Bronchial epithelial cell (primary cell): ENCODE results near the gene ATP2A1. TPM values are rescaled to one million over a fixed set of nuclear protein-coding genes. Genes with fewer than 3 reads are reported as not detected.
"Not testable (repeated sequence)": the region's sequence is repeated elsewhere in the genome, so short reads cannot be mapped to it uniquely, and the experiment has no call there.

ENCODE experiments used
- DNase-seq: peaks from one replicate; pipeline ENCODE4 v3.0.0-alpha.2; 2010; ENCODE audit warnings: low read depth
- FAIRE-seq: peaks from 2 replicates; lab custom pipeline; 2011; peaks lifted over from hg19 to GRCh38; lab: Jason Lieb, UNC
- H3K27me3 ChIP-seq: 2 replicates; pipeline ENCODE4 v1.5.1; 2011; ENCODE audit warnings: low read length; ENCODE audit not compliant: control insufficient read depth, insufficient read depth
- H3K36me3 ChIP-seq: 2 replicates; pipeline ENCODE4 v1.5.1; 2011; ENCODE audit warnings: low read length; ENCODE audit not compliant: control insufficient read depth, insufficient read depth
- H3K4me3 ChIP-seq: 2 replicates; pipeline ENCODE4 v1.5.1; 2011; ENCODE audit warnings: mild to moderate bottlenecking, low read depth, low read length, control low read depth
- CTCF ChIP-seq: IDR thresholded peaks from 2 replicates; pipeline ENCODE4 v1.5.1; 2011; ENCODE audit warnings: mild to moderate bottlenecking, moderate library complexity, low read length, control low read depth, inconsistent platforms; ENCODE audit not compliant: insufficient read depth, severe bottlenecking
- total RNA-seq: library from RNA; depleted of rRNA; stranded (reverse); fragments of >200 nt; gene quantifications from 2 replicates; pipeline ENCODE4 v1.2.1, GENCODE V29; 2014

The ATP2A1 gene
- total RNA-seq, 1 donor from 2014 or later = under 0.01 TPM

GRCh38 chr16:28880955-28881354, 2.7 kb downstream of the ATP2A1 start:
- TF ChIP-seq CTCF = no peak
- no peak for FAIRE-seq
- DNase-seq = no peak
- no peaks in the 10 kb centered on the region for H3K36me3 ChIP-seq
- peaks cover 2% of the 10 kb centered on the region for H3K27me3 ChIP-seq
- no peak overlapping the region for H3K4me3 ChIP-seq

- not testable (repeated sequence) for H3K36me3 ChIP-seq, DNase-seq, H3K4me3 ChIP-seq, H3K27me3 ChIP-seq, FAIRE-seq
These were observed 3.3 kb downstream of the ATP2A1 start for GRCh38 chr16:28881565-28881964.

- Histone ChIP-seq H3K4me3 (no peak overlapping the region), H3K36me3 (no peaks in the 10 kb centered on the region), H3K27me3 (peaks cover 2% of the 10 kb centered on the region)
- no peak for TF ChIP-seq CTCF
- DNase-seq (no peak), FAIRE-seq (no peak)
These were observed 4.4 kb downstream of the ATP2A1 start for GRCh38 chr16:28882551-28883160.

- no peak for TF ChIP-seq CTCF
- Histone ChIP-seq H3K27me3 (peaks cover 2% of the 10 kb centered on the region), H3K36me3 (no peaks in the 10 kb centered on the region), H3K4me3 (no peak overlapping the region)
- no peak for DNase-seq
- FAIRE-seq = no peak
These were observed 5.1 kb downstream of the ATP2A1 start for GRCh38 chr16:28883221-28883996.

- peaks cover 2% of the 10 kb centered on the region for H3K27me3 ChIP-seq
- FAIRE-seq (no peak), DNase-seq (no peak)
- no peak for TF ChIP-seq CTCF
- no peaks in the 10 kb centered on the region for H3K36me3 ChIP-seq
- no peak overlapping the region for H3K4me3 ChIP-seq
These were observed 5.8 kb downstream of the ATP2A1 start for GRCh38 chr16:28884045-28884444.

GRCh38 chr16:28886945-28887344, 8.7 kb downstream of the ATP2A1 start:
- no peak for FAIRE-seq
- H3K36me3 ChIP-seq = no peaks in the 10 kb centered on the region
- no peak for TF ChIP-seq CTCF

GRCh38 chr16:28890355-28890754, 12.1 kb downstream of the ATP2A1 start:
- not testable (repeated sequence) for DNase-seq, H3K36me3 ChIP-seq, H3K4me3 ChIP-seq, H3K27me3 ChIP-seq, FAIRE-seq

More at GRCh38 chr16:28886945-28887344, 8.7 kb downstream of the ATP2A1 start:
- Histone ChIP-seq H3K27me3 (no peaks in the 10 kb centered on the region), H3K4me3 (no peak overlapping the region)
- no peak for DNase-seq
